Activated CD4-positive, alpha-beta T cell treated with anti-CD3 and anti-CD28 coated beads for 36 hours (primary cell): Measurements from ENCODE around the gene CTNNA2. TPM values are rescaled to one million over a fixed set of nuclear protein-coding genes. Genes with fewer than 3 reads are reported as not detected.

Source experiments
- ATAC-seq: fragments of 200-7000 bp; cut with Tn5 transposase; one replicate; pipeline ENCODE4 v1.10.0; 2021; ENCODE audit warnings: mild to moderate bottlenecking, moderate library complexity
- CTCF ChIA-PET: fragments of 350-600 bp; sonication (Branson Sonifier 250); formaldehyde crosslinking; loops from one replicate; lab custom pipeline; 2021; ENCODE audit warnings: antibody characterized with exemption; lab: Charles Lee
- POLR2A ChIA-PET: fragments of 350-600 bp; sonication (Branson Sonifier 250); formaldehyde crosslinking; loops from one replicate; lab custom pipeline; 2021; ENCODE audit warnings: antibody characterized with exemption, inconsistent platforms; lab: Charles Lee
- DNase-seq: peaks from one replicate; pipeline ENCODE4 v3.0.0-alpha.2; 2020
- H3K27ac Mint-ChIP-seq: one replicate; pipeline ENCODE4 v1.8.0; 2021; ENCODE audit warnings: mixed read lengths
- H3K27me3 Mint-ChIP-seq: one replicate; pipeline ENCODE4 v1.8.0; 2021; ENCODE audit warnings: mixed read lengths
- H3K36me3 Mint-ChIP-seq: one replicate; pipeline ENCODE4 v1.8.0; 2021; ENCODE audit warnings: low read depth, mixed read lengths
- H3K4me1 Mint-ChIP-seq: one replicate; pipeline ENCODE4 v1.8.0; 2021; ENCODE audit warnings: mixed read lengths
- H3K4me3 Mint-ChIP-seq: one replicate; pipeline ENCODE4 v1.8.0; 2021; ENCODE audit warnings: mild to moderate bottlenecking, moderate library complexity, mixed read lengths
- H3K9me3 Mint-ChIP-seq: one replicate; pipeline ENCODE4 v1.8.0; 2021; ENCODE audit warnings: low read depth, mixed read lengths
- intact Hi-C, 2 experiments: fragments of 100-400 bp; cut with DNase I in 1 of 2; cut with micrococcal nuclease in 1 of 2; formaldehyde crosslinking; loops; one replicate each; pipeline versions ENCODE4 v1.14.2 to v1.15.1; 2022 to 2024; cut with DNase I, micrococcal nuclease
- total RNA-seq, 2 experiments: library from RNA; stranded (reverse); gene quantifications; one replicate each; pipeline ENCODE4 v1.2.3, GENCODE V29; 2021

Gene CTNNA2
- total RNA-seq, 2 experiments from 2014 or later: not detected

GRCh38 chr2:80579756-80580155, 1066.9 kb downstream of the CTNNA2 start:
- H3K27me3 Mint-ChIP-seq: no peaks in the 10 kb centered on the region
- CTCF ChIA-PET: no interaction called here
- no peak for DNase-seq
- no peaks in the 10 kb centered on the region for H3K36me3 Mint-ChIP-seq
- H3K9me3 Mint-ChIP-seq: no peaks in the 10 kb centered on the region
- H3K27ac Mint-ChIP-seq: no peak overlapping the region
- POLR2A ChIA-PET: no interaction called here
- H3K4me1 Mint-ChIP-seq: no peaks in the 10 kb centered on the region
- no peak overlapping the region for H3K4me3 Mint-ChIP-seq
- ATAC-seq: no peak
- intact Hi-C loops: no loop called here

- Mint-ChIP-seq H3K27me3 (no peaks in the 10 kb centered on the region), H3K4me1 (no peaks in the 10 kb centered on the region), H3K4me3 (no peak overlapping the region), H3K36me3 (no peaks in the 10 kb centered on the region), H3K9me3 (peaks cover 10% of the 10 kb centered on the region), H3K27ac (no peak overlapping the region)
- CTCF ChIA-PET: no interaction called here
- ATAC-seq (no peak), DNase-seq (no peak)
- intact Hi-C loops: no loop called here
- POLR2A ChIA-PET: no interaction called here
Observed at GRCh38 chr2:80591233-80591632, 1078.4 kb downstream of the CTNNA2 start.

- no peak for DNase-seq
- Mint-ChIP-seq H3K27ac (no peak overlapping the region), H3K9me3 (peaks cover 10% of the 10 kb centered on the region), H3K36me3 (no peaks in the 10 kb centered on the region), H3K27me3 (no peaks in the 10 kb centered on the region), H3K4me3 (no peak overlapping the region), H3K4me1 (no peaks in the 10 kb centered on the region)
- no peak for ATAC-seq
- ChIA-PET CTCF (no interaction called here), POLR2A (no interaction called here)
- intact Hi-C loops: no loop called here
Observed at GRCh38 chr2:80592106-80592505, 1079.3 kb downstream of the CTNNA2 start.

GRCh38 chr2:80610108-80610507, 1097.3 kb downstream of the CTNNA2 start:
- Mint-ChIP-seq H3K27ac (no peak overlapping the region), H3K4me1 (no peaks in the 10 kb centered on the region), H3K9me3 (peaks cover 9% of the 10 kb centered on the region), H3K27me3 (no peaks in the 10 kb centered on the region), H3K36me3 (no peaks in the 10 kb centered on the region), H3K4me3 (no peak overlapping the region)
- ChIA-PET CTCF (no interaction called here), POLR2A (no interaction called here)
- ATAC-seq (no peak), DNase-seq (no peak)
- intact Hi-C loops: no loop called here

- ChIA-PET POLR2A (no interaction called here), CTCF (no interaction called here)
- intact Hi-C loops: no loop called here
- Mint-ChIP-seq H3K4me1 (no peaks in the 10 kb centered on the region), H3K27ac (no peak overlapping the region), H3K27me3 (no peaks in the 10 kb centered on the region), H3K9me3 (peaks cover 6% of the 10 kb centered on the region), H3K4me3 (no peak overlapping the region), H3K36me3 (no peaks in the 10 kb centered on the region)
- ATAC-seq (no peak), DNase-seq (no peak)
Observed at GRCh38 chr2:80621656-80622055, 1108.8 kb downstream of the CTNNA2 start.

GRCh38 chr2:80624062-80624461, 1111.2 kb downstream of the CTNNA2 start:
- no peak overlapping the region for H3K27ac Mint-ChIP-seq
- ChIA-PET POLR2A (no interaction called here), CTCF (no interaction called here)
- peaks cover 17% of the 10 kb centered on the region for H3K9me3 Mint-ChIP-seq
- H3K36me3 Mint-ChIP-seq: no peaks in the 10 kb centered on the region
- H3K27me3 Mint-ChIP-seq: no peaks in the 10 kb centered on the region
- intact Hi-C loops: no loop called here
- H3K4me1 Mint-ChIP-seq: no peaks in the 10 kb centered on the region
- DNase-seq (no peak), ATAC-seq (no peak)
- H3K4me3 Mint-ChIP-seq: no peak overlapping the region

GRCh38 chr2:80634590-80634989, 1121.7 kb downstream of the CTNNA2 start:
- ChIA-PET CTCF (no interaction called here), POLR2A (no interaction called here)
- H3K36me3 Mint-ChIP-seq: no peaks in the 10 kb centered on the region
- DNase-seq (no peak), ATAC-seq (no peak)
- no peaks in the 10 kb centered on the region for H3K27me3 Mint-ChIP-seq
- no peak overlapping the region for H3K27ac Mint-ChIP-seq
- no peak overlapping the region for H3K4me3 Mint-ChIP-seq
- no peaks in the 10 kb centered on the region for H3K4me1 Mint-ChIP-seq
- peaks cover 20% of the 10 kb centered on the region for H3K9me3 Mint-ChIP-seq
- intact Hi-C loops: no loop called here

- H3K27me3 Mint-ChIP-seq: no peaks in the 10 kb centered on the region
- POLR2A ChIA-PET: no interaction called here
- no peak overlapping the region for H3K4me3 Mint-ChIP-seq
- no peaks in the 10 kb centered on the region for H3K4me1 Mint-ChIP-seq
- CTCF ChIA-PET: no interaction called here
- intact Hi-C loops: no loop called here
- H3K9me3 Mint-ChIP-seq: peaks cover 22% of the 10 kb centered on the region
- no peak overlapping the region for H3K27ac Mint-ChIP-seq
- ATAC-seq: no peak
- H3K36me3 Mint-ChIP-seq: no peaks in the 10 kb centered on the region
- no peak for DNase-seq
Observed at GRCh38 chr2:80638783-80639182, 1125.9 kb downstream of the CTNNA2 start.

- POLR2A ChIA-PET: no interaction called here
- Mint-ChIP-seq H3K27me3 (no peaks in the 10 kb centered on the region), H3K4me3 (no peak overlapping the region), H3K27ac (no peak overlapping the region), H3K4me1 (no peaks in the 10 kb centered on the region), H3K36me3 (no peaks in the 10 kb centered on the region), H3K9me3 (peaks cover 19% of the 10 kb centered on the region)
- intact Hi-C loops: no loop called here
- ATAC-seq (no peak), DNase-seq (no peak)
- CTCF ChIA-PET: no interaction called here
Observed at GRCh38 chr2:80642465-80642864, 1129.6 kb downstream of the CTNNA2 start.

GRCh38 chr2:80643598-80643997, 1130.7 kb downstream of the CTNNA2 start:
- H3K4me3 Mint-ChIP-seq: no peak overlapping the region
- H3K27ac Mint-ChIP-seq: no peak overlapping the region
- DNase-seq (no peak), ATAC-seq (no peak)
- H3K36me3 Mint-ChIP-seq: no peaks in the 10 kb centered on the region
- intact Hi-C loops: no loop called here
- CTCF ChIA-PET: no interaction called here
- POLR2A ChIA-PET: no interaction called here
- no peaks in the 10 kb centered on the region for H3K4me1 Mint-ChIP-seq
- H3K9me3 Mint-ChIP-seq: peaks cover 10% of the 10 kb centered on the region
- no peaks in the 10 kb centered on the region for H3K27me3 Mint-ChIP-seq

GRCh38 chr2:80651435-80651834, 1138.6 kb downstream of the CTNNA2 start:
- no peaks in the 10 kb centered on the region for H3K27me3 Mint-ChIP-seq
- no peak overlapping the region for H3K4me3 Mint-ChIP-seq
- no peaks in the 10 kb centered on the region for H3K36me3 Mint-ChIP-seq
- peaks cover 20% of the 10 kb centered on the region for H3K9me3 Mint-ChIP-seq
- ChIA-PET CTCF (no interaction called here), POLR2A (no interaction called here)
- H3K27ac Mint-ChIP-seq: no peak overlapping the region
- intact Hi-C loops: no loop called here
- ATAC-seq: no peak
- DNase-seq: no peak
- no peaks in the 10 kb centered on the region for H3K4me1 Mint-ChIP-seq

- DNase-seq: no peak
- no peaks in the 10 kb centered on the region for H3K27me3 Mint-ChIP-seq
- POLR2A ChIA-PET: no interaction called here
- no peak overlapping the region for H3K27ac Mint-ChIP-seq
- no peak overlapping the region for H3K4me3 Mint-ChIP-seq
- no peak for ATAC-seq
- H3K4me1 Mint-ChIP-seq: no peaks in the 10 kb centered on the region
- no peaks in the 10 kb centered on the region for H3K36me3 Mint-ChIP-seq
- intact Hi-C loops: no loop called here
- CTCF ChIA-PET: no interaction called here
- H3K9me3 Mint-ChIP-seq: peaks cover 21% of the 10 kb centered on the region
Observed at GRCh38 chr2:80655265-80655664, 1142.4 kb downstream of the CTNNA2 start.

- Mint-ChIP-seq H3K9me3 (peaks cover 7% of the 10 kb centered on the region), H3K4me1 (no peaks in the 10 kb centered on the region), H3K27ac (no peak overlapping the region), H3K36me3 (no peaks in the 10 kb centered on the region), H3K4me3 (no peak overlapping the region), H3K27me3 (no peaks in the 10 kb centered on the region)
- CTCF ChIA-PET: no interaction called here
- no peak for ATAC-seq
- intact Hi-C loops: no loop called here
- POLR2A ChIA-PET: no interaction called here
- no peak for DNase-seq
Observed at GRCh38 chr2:80670763-80671162, 1157.9 kb downstream of the CTNNA2 start.
